Stimulated activated naive CD8-positive, alpha-beta T cell treated with anti-CD3 and anti-CD28 coated beads, Interleukin-15, Interleukin-2, amounts not matched to agents 100 ng/mL and 50 ng/mL, for 24 hours (primary cell): Measurements from ENCODE around the gene UGT2B28.
"Not testable (repeated sequence)": the region's sequence is repeated elsewhere in the genome, so short reads cannot be mapped to it uniquely, and the experiment has no call there.

ENCODE experiments used
- H3K27ac Mint-ChIP-seq: one replicate; pipeline ENCODE4 v1.8.0; 2021; ENCODE audit warnings: mild to moderate bottlenecking, mixed read lengths
- H3K27me3 Mint-ChIP-seq: one replicate; pipeline ENCODE4 v1.8.0; 2021; ENCODE audit warnings: mixed read lengths
- H3K36me3 Mint-ChIP-seq: one replicate; pipeline ENCODE4 v1.8.0; 2021; ENCODE audit warnings: low read depth, mixed read lengths
- H3K4me1 Mint-ChIP-seq: one replicate; pipeline ENCODE4 v1.8.0; 2021; ENCODE audit warnings: low read depth, mixed read lengths
- H3K4me3 Mint-ChIP-seq: one replicate; pipeline ENCODE4 v1.8.0; 2021; ENCODE audit warnings: mild to moderate bottlenecking, mixed read lengths
- H3K9me3 Mint-ChIP-seq: one replicate; pipeline ENCODE4 v1.8.0; 2021; ENCODE audit warnings: mixed read lengths

Gene UGT2B28

GRCh38 chr4:69322055-69322454 is 41.8 kb downstream of the UGT2B28 start:
- Mint-ChIP-seq H3K27ac (no peak overlapping the region), H3K9me3 (no peaks in the 10 kb centered on the region), H3K36me3 (no peaks in the 10 kb centered on the region), H3K27me3 (no peaks in the 10 kb centered on the region), H3K4me1 (no peaks in the 10 kb centered on the region), H3K4me3 (no peak overlapping the region)

GRCh38 chr4:69323284-69323683 is 43.0 kb downstream of the UGT2B28 start:
- H3K4me3 Mint-ChIP-seq, result no peak overlapping the region
- no peaks in the 10 kb centered on the region for H3K9me3 Mint-ChIP-seq
- no peaks in the 10 kb centered on the region for H3K4me1 Mint-ChIP-seq
- no peak overlapping the region for H3K27ac Mint-ChIP-seq
- H3K36me3 Mint-ChIP-seq, result no peaks in the 10 kb centered on the region
- H3K27me3 Mint-ChIP-seq, result no peaks in the 10 kb centered on the region

- H3K9me3 Mint-ChIP-seq, result no peaks in the 10 kb centered on the region
- H3K27me3 Mint-ChIP-seq, result no peaks in the 10 kb centered on the region
- no peak overlapping the region for H3K27ac Mint-ChIP-seq
- H3K4me3 Mint-ChIP-seq, result no peak overlapping the region
- no peaks in the 10 kb centered on the region for H3K36me3 Mint-ChIP-seq
- H3K4me1 Mint-ChIP-seq, result no peaks in the 10 kb centered on the region
These were observed 50.2 kb downstream of the UGT2B28 start for GRCh38 chr4:69330345-69331047.

GRCh38 chr4:69331304-69331703 is 51.0 kb downstream of the UGT2B28 start:
- H3K9me3 Mint-ChIP-seq, H3K4me3 Mint-ChIP-seq, H3K36me3 Mint-ChIP-seq, H3K27ac Mint-ChIP-seq, H3K27me3 Mint-ChIP-seq, H3K4me1 Mint-ChIP-seq: not testable (repeated sequence)

- H3K27me3 Mint-ChIP-seq, H3K4me1 Mint-ChIP-seq, H3K36me3 Mint-ChIP-seq, H3K27ac Mint-ChIP-seq, H3K9me3 Mint-ChIP-seq, H3K4me3 Mint-ChIP-seq: not testable (repeated sequence)
These were observed 55.2 kb downstream of the UGT2B28 start for GRCh38 chr4:69335485-69335884.

GRCh38 chr4:69343114-69343513 is 62.8 kb downstream of the UGT2B28 start:
- not testable (repeated sequence) for H3K9me3 Mint-ChIP-seq, H3K36me3 Mint-ChIP-seq, H3K27ac Mint-ChIP-seq

GRCh38 chr4:69343558-69344420 is 63.5 kb downstream of the UGT2B28 start:
- H3K36me3 Mint-ChIP-seq, H3K27me3 Mint-ChIP-seq, H3K9me3 Mint-ChIP-seq: not testable (repeated sequence)

More at GRCh38 chr4:69343114-69343513, 62.8 kb downstream of the UGT2B28 start:
- not testable (repeated sequence) for H3K27me3 Mint-ChIP-seq, H3K4me1 Mint-ChIP-seq, H3K4me3 Mint-ChIP-seq

More at GRCh38 chr4:69343558-69344420, 63.5 kb downstream of the UGT2B28 start:
- not testable (repeated sequence) for H3K27ac Mint-ChIP-seq, H3K4me3 Mint-ChIP-seq, H3K4me1 Mint-ChIP-seq
